ENCODE data around the gene DSCAM.

The DSCAM gene

GRCh38 chr21:40610345-40610744, 236.6 kb downstream of the DSCAM start:
- no peak for DNase-seq (ENCODE audit: low read depth)

GRCh38 chr21:40606341-40606740, 240.6 kb downstream of the DSCAM start:
- DNase-seq (ENCODE audit: low read depth), result no peak

- no peak for DNase-seq (ENCODE audit: low read depth)
Measured at GRCh38 chr21:40605094-40605493, 241.9 kb downstream of the DSCAM start.

DNA sequence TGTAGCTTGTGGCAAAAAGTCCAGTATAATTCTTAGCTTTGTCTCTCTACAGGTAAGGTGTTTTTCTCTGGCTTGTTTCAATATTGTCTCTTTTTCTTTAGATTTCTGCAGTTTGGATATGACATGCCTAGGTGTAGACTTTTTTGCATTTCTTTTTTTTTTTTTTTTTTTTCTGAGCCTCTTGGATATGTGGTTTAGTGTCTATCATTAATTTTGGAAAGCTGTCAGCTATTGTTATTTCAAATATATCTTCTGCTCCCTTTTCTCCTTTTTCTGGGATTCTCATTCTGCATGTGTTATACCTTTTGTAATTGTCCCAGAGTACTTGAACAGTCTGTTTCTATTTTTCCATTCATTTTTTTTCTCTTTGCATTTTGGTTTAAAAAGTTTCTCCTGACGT, 243.2 kb downstream of the DSCAM start:
- no peak for DNase-seq (ENCODE audit: low read depth)

DNA sequence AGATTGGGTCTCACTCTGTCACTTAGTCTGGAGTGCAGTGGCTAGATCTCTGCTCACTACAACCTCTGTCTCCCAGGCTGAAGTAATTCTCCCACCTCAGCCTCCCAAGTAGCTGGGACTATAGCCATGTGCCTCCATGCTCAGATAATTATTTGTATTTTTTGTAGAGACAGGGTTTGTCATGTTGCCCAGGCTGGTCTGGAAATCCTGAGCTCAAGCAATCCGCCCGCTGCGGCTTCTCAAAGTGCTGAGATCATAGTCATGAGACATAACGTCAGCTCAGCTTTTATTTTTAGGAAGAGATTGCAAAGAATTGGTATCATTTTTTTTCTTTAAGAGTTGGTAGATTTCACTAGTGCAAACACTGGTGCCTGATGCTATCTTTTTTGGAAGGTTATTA, 244.9 kb downstream of the DSCAM start:
- no peak for DNase-seq (ENCODE audit: low read depth)

DNA sequence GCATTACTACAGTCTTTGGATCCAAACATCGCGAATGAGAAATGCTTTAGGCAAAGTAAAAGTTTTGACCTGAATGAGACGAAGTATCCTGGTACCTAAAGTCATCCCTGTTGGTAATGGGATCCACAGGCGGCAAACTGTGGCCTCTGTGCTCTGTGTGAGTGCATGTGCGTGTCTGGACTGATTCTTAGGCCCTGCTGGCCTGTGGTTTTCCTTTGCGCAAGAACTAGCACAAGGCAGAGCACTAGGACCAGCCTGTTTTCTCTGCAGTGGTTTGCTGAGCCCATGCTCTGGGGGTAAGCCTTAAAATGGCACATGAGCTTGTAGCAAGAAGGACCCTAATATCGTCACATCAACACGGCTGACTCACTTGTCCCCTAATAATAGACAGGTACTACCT, 251.2 kb downstream of the DSCAM start:
- DNase-seq (ENCODE audit: low read depth), result no peak

- DNase-seq (ENCODE audit: low read depth), result no peak
Measured at GRCh38 chr21:40587736-40588346, 259.1 kb downstream of the DSCAM start.

- DNase-seq (ENCODE audit: low read depth), result no peak
Measured at GRCh38 chr21:40586575-40586974, 260.4 kb downstream of the DSCAM start.

GRCh38 chr21:40577285-40578043, 269.5 kb downstream of the DSCAM start:
- DNase-seq (ENCODE audit: low read depth), result no peak

- no peak for DNase-seq (ENCODE audit: low read depth)
Measured at GRCh38 chr21:40575976-40576375, 271.0 kb downstream of the DSCAM start.

DNA sequence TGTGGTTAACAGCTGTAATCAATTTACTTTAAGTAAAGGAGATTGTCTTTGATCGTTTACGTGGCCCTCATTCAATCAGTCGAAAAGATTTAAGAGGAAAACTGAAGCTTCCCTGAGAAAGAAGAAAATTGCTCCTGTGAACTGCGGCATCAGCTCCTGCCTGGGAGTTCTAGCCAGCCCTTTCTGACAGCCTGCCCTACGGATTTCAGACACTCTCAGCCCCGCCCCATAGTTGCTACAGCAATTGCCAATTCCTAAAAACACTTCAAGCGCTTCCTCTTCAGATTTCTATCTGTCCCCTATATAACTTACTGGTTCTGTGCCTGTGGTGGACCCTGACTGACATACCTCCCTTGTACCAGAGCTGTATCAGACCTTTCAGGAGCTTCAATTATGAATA, 277.6 kb downstream of the DSCAM start:
- DNase-seq (ENCODE audit: low read depth), result no peak

- no peak for DNase-seq (ENCODE audit: low read depth)
Measured at GRCh38 chr21:40568807-40569206, 278.2 kb downstream of the DSCAM start.

DNA sequence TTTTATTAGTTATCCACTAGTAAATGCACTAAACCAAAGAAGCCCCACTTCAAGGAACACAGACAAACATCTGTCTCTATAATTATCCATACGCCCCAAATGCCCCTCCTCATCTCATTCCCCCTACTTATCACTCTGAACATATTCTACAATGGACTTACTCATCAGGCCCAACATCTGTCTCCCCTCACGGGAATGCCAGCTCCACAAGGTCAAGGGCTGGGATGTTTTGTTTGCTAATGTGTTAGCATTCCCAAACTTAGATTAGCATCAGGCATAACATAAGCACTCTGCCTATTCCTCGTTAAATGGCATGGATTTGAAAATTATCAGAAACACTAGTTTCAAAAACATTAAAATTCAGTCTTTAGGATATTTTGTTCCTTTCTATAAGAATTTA, 279.5 kb downstream of the DSCAM start:
- DNase-seq (ENCODE audit: low read depth), result no peak

- DNase-seq (ENCODE audit: low read depth), result no peak
Measured at GRCh38 chr21:40566486-40566885, 280.5 kb downstream of the DSCAM start.

DNA sequence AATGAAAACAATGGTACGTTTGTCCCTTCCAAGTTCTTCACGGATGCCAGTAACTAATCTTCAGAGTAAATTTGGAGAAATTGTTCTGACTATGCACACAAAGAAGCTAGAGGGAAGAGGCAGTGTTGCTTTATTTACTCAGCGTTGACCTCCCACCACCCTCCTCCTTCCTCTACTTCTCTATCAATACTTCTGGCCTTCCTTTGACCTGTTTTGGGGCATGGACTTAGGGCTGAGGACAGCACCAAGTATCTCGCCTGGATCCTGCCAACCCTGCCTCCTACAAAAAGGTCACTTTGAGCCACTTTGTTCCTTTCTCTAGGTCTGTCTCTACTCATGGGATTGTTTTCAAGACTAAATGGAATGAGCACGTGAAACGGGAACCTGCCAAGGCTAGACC, 282.6 kb downstream of the DSCAM start:
- no peak for DNase-seq (ENCODE audit: low read depth)

GRCh38 chr21:40563900-40564299, 283.1 kb downstream of the DSCAM start:
- no peak for DNase-seq (ENCODE audit: low read depth)

DNA sequence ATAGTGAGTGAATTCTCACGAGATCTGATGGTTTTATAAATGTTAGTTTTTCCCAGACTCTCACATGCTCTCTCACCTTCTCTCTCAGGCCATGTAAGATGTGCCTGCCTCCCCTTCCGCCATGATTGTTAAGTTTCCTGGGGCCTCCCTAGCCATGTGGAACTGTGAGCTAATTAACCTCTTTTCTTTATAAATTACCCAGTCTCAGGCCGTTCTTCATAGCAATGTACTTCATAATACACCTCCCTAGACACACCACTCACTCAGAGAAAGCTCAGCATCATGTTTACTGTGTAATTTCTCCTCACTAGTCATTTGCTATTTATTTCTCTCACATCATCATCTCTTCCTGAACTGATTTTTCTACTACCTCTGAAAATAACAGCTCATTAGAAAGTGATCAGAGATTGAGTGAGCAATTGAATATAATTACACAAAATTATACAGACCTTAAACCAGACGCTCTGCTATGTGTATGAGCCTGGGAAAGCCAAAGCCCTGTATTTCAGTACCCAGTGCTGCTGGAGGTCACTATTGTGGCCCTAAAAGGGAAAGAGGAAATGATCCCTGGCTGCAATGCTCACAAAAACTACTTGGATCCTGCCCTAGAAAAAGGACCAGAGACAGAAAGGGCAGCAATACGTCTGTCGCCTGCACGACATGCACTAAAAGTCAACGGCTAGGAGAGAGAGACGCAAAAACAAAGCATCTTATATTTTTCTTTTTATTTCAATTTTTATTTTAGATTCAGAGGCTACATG, 284.5 kb downstream of the DSCAM start:
- no peak for DNase-seq (ENCODE audit: low read depth)

- DNase-seq (ENCODE audit: low read depth), result no peak
Measured at GRCh38 chr21:40556442-40556968, 290.5 kb downstream of the DSCAM start.

DNA sequence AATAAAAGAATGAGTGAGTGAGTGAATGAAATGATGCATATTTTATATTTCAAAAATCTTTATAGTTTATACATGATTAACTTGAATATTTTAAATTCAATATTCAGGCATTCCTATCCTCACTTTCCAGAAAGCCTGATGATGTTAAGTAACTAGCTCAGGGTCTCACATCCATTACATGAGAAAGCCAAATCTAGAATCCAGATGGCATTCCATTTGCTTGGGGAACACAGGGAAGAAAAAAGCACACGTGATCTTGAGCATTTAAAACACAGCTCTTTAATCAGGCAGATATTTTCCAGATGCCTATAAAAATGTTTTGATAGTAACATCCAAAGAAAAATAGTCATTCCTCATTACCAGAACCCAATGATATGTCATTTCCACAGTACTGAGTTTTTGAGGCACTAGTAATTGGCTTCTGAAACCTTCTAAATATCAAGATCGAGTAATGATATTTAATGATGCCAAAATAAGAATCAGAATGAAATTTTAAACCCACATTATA, 291.9 kb downstream of the DSCAM start:
- DNase-seq (ENCODE audit: low read depth), result no peak

DNA sequence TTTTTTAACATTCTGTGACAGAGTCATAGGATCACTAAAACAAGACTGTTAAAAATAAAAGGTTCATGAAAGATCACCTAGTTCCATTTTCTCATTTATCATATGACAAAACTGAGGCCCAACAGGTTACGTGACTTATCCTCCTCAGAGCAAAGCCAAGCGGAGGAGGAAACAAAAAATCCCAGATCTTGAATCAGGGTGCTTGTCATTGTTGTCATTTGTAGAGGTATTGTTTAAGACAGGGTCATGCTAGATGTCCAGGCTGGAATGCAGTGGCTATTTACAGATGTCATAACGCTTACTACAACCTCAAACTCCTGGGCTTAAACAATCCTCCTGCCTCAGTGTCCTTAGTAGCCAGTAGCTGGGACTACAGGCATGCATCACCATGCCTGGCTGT, 293.2 kb downstream of the DSCAM start:
- no peak for DNase-seq (ENCODE audit: low read depth)

GRCh38 chr21:40547906-40548513, 298.9 kb downstream of the DSCAM start:
- DNase-seq (ENCODE audit: low read depth), result no peak

GRCh38 chr21:40546647-40547046, 300.3 kb downstream of the DSCAM start:
- no peak for DNase-seq (ENCODE audit: low read depth)

Data from stimulated activated CD8-positive, alpha-beta memory T cell treated with anti-CD3 and anti-CD28 coated beads, Interleukin-7, amount 100 ng/mL, for 24 hours (primary cell).